ENCODE measurements around the gene PAQR7. TPM values are rescaled to one million over a fixed set of nuclear protein-coding genes. Genes with fewer than 3 reads are reported as not detected.

The PAQR7 gene
- total RNA-seq, 1 donor from 2014 or later, result 15.1 TPM

GRCh38 chr1:25815208-25816111 lies 60.0 kb downstream of the PAQR7 start:
- Histone ChIP-seq H3K9me3 (ENCODE audit: insufficient read depth, low read depth, low read length) (no peaks in the 10 kb centered on the region), H3K4me1 (ENCODE audit: insufficient read depth, low read length) (peaks cover 7% of the 10 kb centered on the region), H3K27me3 (ENCODE audit: insufficient read depth, low read length) (no peaks in the 10 kb centered on the region), H3K4me2 (ENCODE audit: low read length) (no peak overlapping the region), H4K20me1 (ENCODE audit: insufficient read depth, low read length) (peaks cover 8% of the 10 kb centered on the region), H3K36me3 (ENCODE audit: insufficient read depth, low read length) (no peaks in the 10 kb centered on the region), H3K27ac (ENCODE audit: low read depth, low read length) (no peak overlapping the region), H3K4me3 (ENCODE audit: insufficient read depth, low read depth, low read length) (no peak overlapping the region), H3K9ac (ENCODE audit: low read length) (no peak overlapping the region), H2AFZ (ENCODE audit: low read depth, low read length) (no peak overlapping the region), H3K79me2 (ENCODE audit: insufficient read depth, low read length) (peaks cover 7% of the 10 kb centered on the region)
- peaks cover 4% of the 10 kb centered on the region for H3K36me3 Mint-ChIP-seq (ENCODE audit: low read depth, unreplicated experiment)
- H3K27me3 Mint-ChIP-seq (ENCODE audit: low read depth, unreplicated experiment), result no peaks in the 10 kb centered on the region
- H3K27ac Mint-ChIP-seq (ENCODE audit: unreplicated experiment), result peak overlapping the region; percentile 0
- DNase-seq (ENCODE audit: low read depth) (no peak), FAIRE-seq (no peak)
- H3K4me1 Mint-ChIP-seq (ENCODE audit: low read depth, unreplicated experiment), result peaks cover 14% of the 10 kb centered on the region
- peaks cover 2% of the 10 kb centered on the region for H3K9me3 Mint-ChIP-seq (ENCODE audit: unreplicated experiment)
- TF ChIP-seq CTCF (IDR thresholded peaks at IDR 0.05; ENCODE audit: insufficient read depth, low read depth, low read length) (no peak), EZH2 (IDR thresholded peaks at IDR 0.05; ENCODE audit: insufficient read depth, low read length) (no peak)
- no peak overlapping the region for H3K4me3 Mint-ChIP-seq (ENCODE audit: unreplicated experiment)

GRCh38 chr1:25814549-25815087 lies 60.9 kb downstream of the PAQR7 start:
- Histone ChIP-seq H3K79me2 (ENCODE audit: insufficient read depth, low read length) (no peaks in the 10 kb centered on the region), H3K4me2 (ENCODE audit: low read length) (no peak overlapping the region), H3K9me3 (ENCODE audit: insufficient read depth, low read depth, low read length) (no peaks in the 10 kb centered on the region), H3K9ac (ENCODE audit: low read length) (no peak overlapping the region), H2AFZ (ENCODE audit: low read depth, low read length) (no peak overlapping the region), H3K4me1 (ENCODE audit: insufficient read depth, low read length) (peaks cover 7% of the 10 kb centered on the region), H4K20me1 (ENCODE audit: insufficient read depth, low read length) (peaks cover 13% of the 10 kb centered on the region), H3K36me3 (ENCODE audit: insufficient read depth, low read length) (no peaks in the 10 kb centered on the region), H3K4me3 (ENCODE audit: insufficient read depth, low read depth, low read length) (no peak overlapping the region), H3K27me3 (ENCODE audit: insufficient read depth, low read length) (no peaks in the 10 kb centered on the region), H3K27ac (ENCODE audit: low read depth, low read length) (no peak overlapping the region)
- H3K36me3 Mint-ChIP-seq (ENCODE audit: low read depth, unreplicated experiment), result peaks cover 5% of the 10 kb centered on the region
- TF ChIP-seq CTCF (IDR thresholded peaks at IDR 0.05; ENCODE audit: insufficient read depth, low read depth, low read length) (no peak), EZH2 (IDR thresholded peaks at IDR 0.05; ENCODE audit: insufficient read depth, low read length) (no peak)
- H3K27me3 Mint-ChIP-seq (ENCODE audit: low read depth, unreplicated experiment), result no peaks in the 10 kb centered on the region
- no peak overlapping the region for H3K27ac Mint-ChIP-seq (ENCODE audit: unreplicated experiment)
- H3K4me1 Mint-ChIP-seq (ENCODE audit: low read depth, unreplicated experiment), result peaks cover 14% of the 10 kb centered on the region
- H3K9me3 Mint-ChIP-seq (ENCODE audit: unreplicated experiment), result peaks cover 2% of the 10 kb centered on the region
- no peak overlapping the region for H3K4me3 Mint-ChIP-seq (ENCODE audit: unreplicated experiment)
- DNase-seq (ENCODE audit: low read depth) (no peak), FAIRE-seq (no peak)

Data from astrocyte (in vitro differentiated cells and primary cell).